ENCODE results near the gene ZNF628. TPM values are rescaled to one million over a fixed set of nuclear protein-coding genes. Genes with fewer than 3 reads are reported as not detected.

The ZNF628 gene
- total and polyA plus RNA-seq, 2 donors (not counting 1 experiment from before 2014, with no cell fraction given), result 13.3 to 18.3 TPM

GRCh38 chr19:55527197-55528029 lies 51.0 kb downstream of the ZNF628 start:
- 90% methylated on average over 20 of the region's 22 CpGs for WGBS (ENCODE audit: insufficient coverage)
- no peak for DNase-seq
- H4K20me1 ChIP-seq (ENCODE audit: control insufficient read depth, insufficient read depth, low read length, poor library complexity, severe bottlenecking), result no peaks in the 10 kb centered on the region
- no peak overlapping the region for H2AFZ ChIP-seq (ENCODE audit: insufficient read depth, low read depth, low read length, poor library complexity, severe bottlenecking)
- H3K27ac ChIP-seq (ENCODE audit: low read length in 2 of 2), result no peak overlapping the region
- Mint-ChIP-seq H3K9me3 (ENCODE audit: insufficient read depth) (no peaks in the 10 kb centered on the region), H3K27ac (no peak overlapping the region), H3K27me3 (peaks cover 10% of the 10 kb centered on the region), H3K4me3 (no peak overlapping the region), H3K4me1 (no peaks in the 10 kb centered on the region)
- no peak for TF ChIP-seq CTCF (IDR thresholded peaks at IDR 0.05)
- TF ChIP-seq EZH2 (IDR thresholded peaks at IDR 0.05; ENCODE audit: borderline replicate concordance, insufficient read depth, low read depth, low read length, poor library complexity, severe bottlenecking), result no peak
- ATAC-seq (ENCODE audit: low read depth), result no peak
- H3K27me3 ChIP-seq (replicated peaks in 1 of 4; ENCODE audit: control extremely low read depth in 1 of 4, control insufficient read depth in 3 of 4, insufficient read depth in 4 of 4, low read length in 3 of 4), result no peaks in the 10 kb centered on the region
- intact Hi-C loops (cut with micrococcal nuclease), result no loop called here
- CTCF ChIA-PET, result no interaction called here
- no peak overlapping the region for H3K4me2 ChIP-seq (replicated peaks; ENCODE audit: low read depth, low read length, poor library complexity, severe bottlenecking)
- peaks cover 0 to 4% (median 0%) of the 10 kb centered on the region in 3 donors for H3K9me3 ChIP-seq (ENCODE audit: control extremely low read depth in 1 of 3, control insufficient read depth in 2 of 3, insufficient read depth in 1 of 3, low read length in 2 of 3)
- no peak overlapping the region for H3K4me3 ChIP-seq (ENCODE audit: control extremely low read depth in 1 of 5, extremely low read depth in 1 of 5, insufficient read depth in 1 of 5, low read depth in 2 of 5, low read length in 4 of 5)
- H3K79me2 ChIP-seq (ENCODE audit: control insufficient read depth, insufficient read depth, low read length), result no peaks in the 10 kb centered on the region
- no peaks in the 10 kb centered on the region for H3K4me1 ChIP-seq (ENCODE audit: control insufficient read depth in 2 of 2, insufficient read depth in 2 of 2, low read length in 2 of 2)
- no peak overlapping the region for H3K9ac ChIP-seq (ENCODE audit: low read length)
- POLR2A ChIA-PET, result no interaction called here
- no peaks in the 10 kb centered on the region for H3K36me3 ChIP-seq (replicated peaks in 1 of 2; ENCODE audit: control extremely low read depth in 1 of 2, control insufficient read depth in 1 of 2, extremely low read depth in 1 of 2, insufficient read depth in 2 of 2, low read length in 1 of 2)

- TF ChIP-seq CTCF (IDR thresholded peaks at IDR 0.05) (no peak), EZH2 (IDR thresholded peaks at IDR 0.05; ENCODE audit: borderline replicate concordance, insufficient read depth, low read depth, low read length, poor library complexity, severe bottlenecking) (no peak)
- no peak overlapping the region for H3K9ac ChIP-seq (ENCODE audit: low read length)
- no peaks in the 10 kb centered on the region for H4K20me1 ChIP-seq (ENCODE audit: control insufficient read depth, insufficient read depth, low read length, poor library complexity, severe bottlenecking)
- no peaks in the 10 kb centered on the region for H3K4me1 ChIP-seq (ENCODE audit: control insufficient read depth in 2 of 2, insufficient read depth in 2 of 2, low read length in 2 of 2)
- ChIA-PET CTCF (no interaction called here), POLR2A (no interaction called here)
- Mint-ChIP-seq H3K27ac (no peak overlapping the region), H3K9me3 (ENCODE audit: insufficient read depth) (no peaks in the 10 kb centered on the region), H3K27me3 (peaks cover 10% of the 10 kb centered on the region), H3K4me3 (no peak overlapping the region), H3K4me1 (no peaks in the 10 kb centered on the region)
- H3K27ac ChIP-seq (ENCODE audit: low read length in 2 of 2), result no peak overlapping the region
- DNase-seq, result no peak
- no peak overlapping the region for H2AFZ ChIP-seq (ENCODE audit: insufficient read depth, low read depth, low read length, poor library complexity, severe bottlenecking)
- H3K4me2 ChIP-seq (replicated peaks; ENCODE audit: low read depth, low read length, poor library complexity, severe bottlenecking), result no peak overlapping the region
- no peak for ATAC-seq (ENCODE audit: low read depth)
- H3K27me3 ChIP-seq (replicated peaks in 1 of 4; ENCODE audit: control extremely low read depth in 1 of 4, control insufficient read depth in 3 of 4, insufficient read depth in 4 of 4, low read length in 3 of 4), result no peaks in the 10 kb centered on the region
- WGBS (ENCODE audit: insufficient coverage), result 88% methylated on average over 4 of the region's 15 CpGs
- no peak overlapping the region for H3K4me3 ChIP-seq (ENCODE audit: control extremely low read depth in 1 of 5, extremely low read depth in 1 of 5, insufficient read depth in 1 of 5, low read depth in 2 of 5, low read length in 4 of 5)
- H3K36me3 ChIP-seq (replicated peaks in 1 of 2; ENCODE audit: control extremely low read depth in 1 of 2, control insufficient read depth in 1 of 2, extremely low read depth in 1 of 2, insufficient read depth in 2 of 2, low read length in 1 of 2), result no peaks in the 10 kb centered on the region
- no peaks in the 10 kb centered on the region for H3K79me2 ChIP-seq (ENCODE audit: control insufficient read depth, insufficient read depth, low read length)
- intact Hi-C loops (cut with micrococcal nuclease), result no loop called here
- peaks cover 0 to 4% (median 0%) of the 10 kb centered on the region in 3 donors for H3K9me3 ChIP-seq (ENCODE audit: control extremely low read depth in 1 of 3, control insufficient read depth in 2 of 3, insufficient read depth in 1 of 3, low read length in 2 of 3)
Observed at GRCh38 chr19:55528030-55528803, 51.8 kb downstream of the ZNF628 start.
